Measurements from ENCODE around the gene TAF4. TPM values are rescaled to one million over a fixed set of nuclear protein-coding genes. Genes with fewer than 3 reads are reported as not detected.

Gene TAF4
- total and polyA plus RNA-seq, 2 of the 13 experiments (the other 11 are each of a cell fraction or from before 2014, with no cell fraction given), result 5.9 to 12.0 TPM

DNA sequence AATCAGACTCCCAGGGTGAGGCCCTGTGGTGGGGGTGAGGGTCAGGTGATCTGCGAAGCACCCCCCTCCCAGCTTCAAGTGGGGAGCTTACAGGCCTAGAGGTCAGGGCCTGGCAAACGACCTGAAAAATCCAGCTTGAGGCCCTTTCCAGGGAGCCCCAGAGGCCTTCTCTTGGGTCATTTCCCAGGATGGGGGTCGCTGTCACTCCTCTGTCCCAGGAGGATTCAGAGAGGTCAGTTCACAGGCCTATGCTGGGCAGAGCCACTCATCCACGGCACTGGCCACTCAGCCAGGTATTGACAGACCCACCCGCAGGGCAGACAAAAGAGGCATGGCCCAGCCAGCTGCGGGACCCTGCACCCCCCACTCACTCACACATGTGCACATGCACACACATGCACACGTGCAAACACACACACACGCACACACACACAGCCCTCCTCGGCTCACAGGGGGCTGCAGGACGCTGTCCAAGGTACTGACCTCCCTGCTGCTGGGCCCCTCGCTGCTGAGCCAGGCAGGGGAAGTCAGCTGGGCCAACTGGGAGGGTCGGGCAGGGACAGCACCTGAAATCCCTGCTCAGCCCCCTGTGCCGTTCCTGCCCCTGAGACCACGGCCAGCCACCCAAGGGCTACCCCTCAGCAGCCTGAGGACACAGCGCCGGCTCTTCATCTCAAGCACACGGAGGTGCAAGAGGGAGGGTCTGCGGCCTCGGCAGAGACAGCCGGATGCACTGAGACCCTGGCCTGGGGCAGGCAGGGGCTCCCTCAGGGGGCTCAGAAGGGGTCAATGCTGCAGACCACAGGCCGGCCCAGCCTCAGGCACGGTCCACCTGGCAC is 113.8 kb downstream of the TAF4 start (continued):
- TF ChIP-seq ZNF234 (CRISPR knock-in tag; conservative IDR thresholded peaks at IDR 0.05), result peak; percentile 94
- TF ChIP-seq, protein P1, sequence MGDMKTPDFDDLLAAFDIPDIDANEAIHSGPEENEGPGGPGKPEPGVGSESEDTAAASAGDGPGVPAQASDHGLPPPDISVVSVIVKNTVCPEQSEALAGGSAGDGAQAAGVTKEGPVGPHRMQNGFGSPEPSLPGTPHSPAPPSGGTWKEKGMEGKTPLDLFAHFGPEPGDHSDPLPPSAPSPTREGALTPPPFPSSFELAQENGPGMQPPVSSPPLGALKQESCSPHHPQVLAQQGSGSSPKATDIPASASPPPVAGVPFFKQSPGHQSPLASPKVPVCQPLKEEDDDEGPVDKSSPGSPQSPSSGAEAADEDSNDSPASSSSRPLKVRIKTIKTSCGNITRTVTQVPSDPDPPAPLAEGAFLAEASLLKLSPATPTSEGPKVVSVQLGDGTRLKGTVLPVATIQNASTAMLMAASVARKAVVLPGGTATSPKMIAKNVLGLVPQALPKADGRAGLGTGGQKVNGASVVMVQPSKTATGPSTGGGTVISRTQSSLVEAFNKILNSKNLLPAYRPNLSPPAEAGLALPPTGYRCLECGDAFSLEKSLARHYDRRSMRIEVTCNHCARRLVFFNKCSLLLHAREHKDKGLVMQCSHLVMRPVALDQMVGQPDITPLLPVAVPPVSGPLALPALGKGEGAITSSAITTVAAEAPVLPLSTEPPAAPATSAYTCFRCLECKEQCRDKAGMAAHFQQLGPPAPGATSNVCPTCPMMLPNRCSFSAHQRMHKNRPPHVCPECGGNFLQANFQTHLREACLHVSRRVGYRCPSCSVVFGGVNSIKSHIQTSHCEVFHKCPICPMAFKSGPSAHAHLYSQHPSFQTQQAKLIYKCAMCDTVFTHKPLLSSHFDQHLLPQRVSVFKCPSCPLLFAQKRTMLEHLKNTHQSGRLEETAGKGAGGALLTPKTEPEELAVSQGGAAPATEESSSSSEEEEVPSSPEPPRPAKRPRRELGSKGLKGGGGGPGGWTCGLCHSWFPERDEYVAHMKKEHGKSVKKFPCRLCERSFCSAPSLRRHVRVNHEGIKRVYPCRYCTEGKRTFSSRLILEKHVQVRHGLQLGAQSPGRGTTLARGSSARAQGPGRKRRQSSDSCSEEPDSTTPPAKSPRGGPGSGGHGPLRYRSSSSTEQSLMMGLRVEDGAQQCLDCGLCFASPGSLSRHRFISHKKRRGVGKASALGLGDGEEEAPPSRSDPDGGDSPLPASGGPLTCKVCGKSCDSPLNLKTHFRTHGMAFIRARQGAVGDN (CRISPR knock-in tag; IDR thresholded peaks at IDR 0.05), result peak; percentile 80
- TF ChIP-seq, protein P2, sequence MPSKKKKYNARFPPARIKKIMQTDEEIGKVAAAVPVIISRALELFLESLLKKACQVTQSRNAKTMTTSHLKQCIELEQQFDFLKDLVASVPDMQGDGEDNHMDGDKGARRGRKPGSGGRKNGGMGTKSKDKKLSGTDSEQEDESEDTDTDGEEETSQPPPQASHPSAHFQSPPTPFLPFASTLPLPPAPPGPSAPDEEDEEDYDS (CRISPR knock-in tag; IDR thresholded peaks at IDR 0.05), result peak; percentile 63
- no peak for TF ChIP-seq MAFK (conservative IDR thresholded peaks at IDR 0.05 in 1 of 2, IDR thresholded peaks at IDR 0.05 in 1 of 2; ENCODE audit: low read length in 2 of 2)
- TF ChIP-seq MBNL3 (CRISPR knock-in tag; conservative IDR thresholded peaks at IDR 0.05), result no peak
- peak; percentile 93 for TF ChIP-seq ZSCAN31 (CRISPR knock-in tag; IDR thresholded peaks at IDR 0.05; ENCODE audit: low read depth)
- peak; percentile 54; the same call in 1 of the 2 replicates for TF ChIP-seq RXRA (CRISPR knock-in tag; IDR thresholded peaks at IDR 0.05)
- TF ChIP-seq FLYWCH1 (CRISPR knock-in tag; IDR thresholded peaks at IDR 0.05), result peak; percentile 75; the same call in 1 of the 2 replicates
- TF ChIP-seq JARID2 (CRISPR knock-in tag; IDR thresholded peaks at IDR 0.05; ENCODE audit: insufficient replicate concordance), result peak; percentile 75
- peak; percentile 9; the same call in 1 of the 2 replicates for TF ChIP-seq NFE2 (CRISPR knock-in tag; IDR thresholded peaks at IDR 0.05)
- TF ChIP-seq, protein P3, sequence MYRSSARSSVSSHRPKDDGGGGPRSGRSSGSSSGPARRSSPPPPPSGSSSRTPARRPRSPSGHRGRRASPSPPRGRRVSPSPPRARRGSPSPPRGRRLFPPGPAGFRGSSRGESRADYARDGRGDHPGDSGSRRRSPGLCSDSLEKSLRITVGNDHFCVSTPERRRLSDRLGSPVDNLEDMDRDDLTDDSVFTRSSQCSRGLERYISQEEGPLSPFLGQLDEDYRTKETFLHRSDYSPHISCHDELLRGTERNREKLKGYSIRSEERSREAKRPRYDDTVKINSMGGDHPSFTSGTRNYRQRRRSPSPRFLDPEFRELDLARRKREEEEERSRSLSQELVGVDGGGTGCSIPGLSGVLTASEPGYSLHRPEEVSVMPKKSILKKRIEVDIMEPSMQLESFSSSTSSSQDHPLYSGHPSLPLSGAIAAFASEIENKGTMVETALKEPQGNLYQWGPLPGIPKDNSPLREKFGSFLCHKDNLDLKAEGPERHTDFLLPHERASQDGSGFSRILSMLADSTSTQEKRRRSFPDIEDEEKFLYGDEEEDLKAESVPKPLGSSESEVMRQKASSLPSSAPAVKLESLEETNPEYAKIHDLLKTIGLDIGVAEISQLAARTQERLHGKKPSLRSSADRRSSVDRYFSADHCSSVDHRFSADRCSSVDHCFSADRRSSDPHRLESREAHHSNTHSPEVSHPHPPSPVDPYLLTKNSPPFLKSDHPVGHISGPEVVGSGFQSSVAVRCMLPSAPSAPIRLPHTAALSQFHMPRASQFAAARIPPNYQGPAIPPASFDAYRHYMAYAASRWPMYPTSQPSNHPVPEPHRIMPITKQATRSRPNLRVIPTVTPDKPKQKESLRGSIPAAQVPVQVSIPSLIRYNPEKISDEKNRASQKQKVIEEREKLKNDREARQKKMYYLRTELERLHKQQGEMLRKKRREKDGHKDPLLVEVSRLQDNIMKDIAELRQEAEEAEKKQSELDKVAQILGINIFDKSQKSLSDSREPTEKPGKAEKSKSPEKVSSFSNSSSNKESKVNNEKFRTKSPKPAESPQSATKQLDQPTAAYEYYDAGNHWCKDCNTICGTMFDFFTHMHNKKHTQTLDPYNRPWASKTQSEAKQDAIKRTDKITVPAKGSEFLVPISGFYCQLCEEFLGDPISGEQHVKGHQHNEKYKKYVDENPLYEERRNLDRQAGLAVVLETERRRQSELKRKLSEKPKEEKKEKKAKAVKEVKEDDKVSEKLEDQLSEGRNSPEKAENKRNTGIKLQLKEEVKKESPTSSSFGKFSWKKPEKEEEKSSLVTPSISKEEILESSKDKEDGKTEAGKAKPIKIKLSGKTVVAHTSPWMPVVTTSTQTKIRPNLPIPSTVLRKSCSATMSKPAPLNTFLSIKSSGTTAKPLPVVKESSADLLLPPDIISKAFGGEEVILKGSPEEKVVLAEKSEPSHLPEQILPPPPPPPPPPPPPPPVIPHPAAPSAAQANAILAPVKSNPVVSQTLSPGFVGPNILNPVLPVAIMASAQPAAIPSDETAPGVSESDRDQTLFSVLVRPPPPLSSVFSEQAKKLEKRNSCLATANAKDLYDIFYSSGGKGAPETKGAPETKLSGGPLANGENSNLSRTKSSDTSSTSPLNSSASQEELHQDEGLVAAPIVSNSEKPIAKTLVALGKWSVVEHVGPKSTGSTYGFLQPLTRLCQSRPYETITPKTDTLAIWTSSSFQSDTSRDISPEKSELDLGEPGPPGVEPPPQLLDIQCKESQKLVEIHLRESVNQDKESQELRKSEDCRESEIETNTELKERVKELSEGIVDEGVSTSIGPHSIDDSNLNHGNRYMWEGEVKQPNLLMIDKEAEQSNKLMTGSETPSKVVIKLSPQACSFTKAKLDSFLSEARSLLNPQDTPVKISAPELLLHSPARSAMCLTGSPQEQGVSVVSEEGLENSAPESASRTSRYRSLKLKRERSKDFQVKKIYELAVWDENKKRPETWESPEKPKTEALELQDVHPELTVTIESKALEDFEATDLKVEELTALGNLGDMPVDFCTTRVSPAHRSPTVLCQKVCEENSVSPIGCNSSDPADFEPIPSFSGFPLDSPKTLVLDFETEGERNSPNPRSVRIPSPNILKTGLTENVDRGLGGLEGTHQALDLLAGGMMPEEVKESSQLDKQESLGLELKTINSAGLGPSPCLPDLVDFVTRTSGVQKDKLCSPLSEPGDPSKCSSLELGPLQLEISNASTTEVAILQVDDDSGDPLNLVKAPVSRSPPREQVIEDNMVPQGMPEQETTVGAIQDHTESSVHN (CRISPR knock-in tag; IDR thresholded peaks at IDR 0.05), result peak; percentile 97; the same call in 1 of the 2 replicates
- peak; percentile 99 for TF ChIP-seq EEA1 (CRISPR knock-in tag; IDR thresholded peaks at IDR 0.05; ENCODE audit: borderline replicate concordance)
- peak; percentile 90; the same call in 1 of the 2 replicates for TF ChIP-seq SMAD1 (CRISPR knock-in tag; IDR thresholded peaks at IDR 0.05; ENCODE audit: borderline replicate concordance, low read depth)
- no peak for TF ChIP-seq ZNF850 (CRISPR knock-in tag; conservative IDR thresholded peaks at IDR 0.05)
- TF ChIP-seq NFIB (CRISPR knock-in tag; IDR thresholded peaks at IDR 0.05; ENCODE audit: borderline replicate concordance), result peak; percentile 15; the same call in 1 of the 2 replicates
- no peak for TF ChIP-seq HNRNPUL1 (IDR thresholded peaks at IDR 0.05; ENCODE audit: low read depth, low read length)

All from HepG2 (cell line).